NCI-H1048 (cell line): ENCODE data around the gene DOP1A.

Experiments used
- DNase-seq: peaks from one replicate; lab custom pipeline; 2025; lab: John Stamatoyannopoulos, UW

The DOP1A gene

GRCh38 chr6:83199173-83199862 is 131.8 kb downstream of the DOP1A start:
- no peak for DNase-seq

GRCh38 chr6:83199863-83200225 is 132.4 kb downstream of the DOP1A start:
- no peak for DNase-seq

- no peak for DNase-seq
Measured at GRCh38 chr6:83202031-83202430, 134.6 kb downstream of the DOP1A start.

GRCh38 chr6:83215131-83216047 is 147.9 kb downstream of the DOP1A start:
- DNase-seq, result peak; percentile 10

- no peak for DNase-seq
Measured at GRCh38 chr6:83216806-83217205, 149.3 kb downstream of the DOP1A start.
